Neuronal stem cell (in vitro differentiated cells): ENCODE data around the gene TRIM62.
A peak's percentile ranks its signal among the peaks of the same experiment; 100 is the strongest.
"Not testable (repeated sequence)": the region's sequence is repeated elsewhere in the genome, so short reads cannot be mapped to it uniquely, and the experiment has no call there.

Experiments used
- DNase-seq: peaks from one replicate; pipeline ENCODE4 v3.0.0-alpha.2; 2013; ENCODE audit warnings: low spot score
- H2AFZ ChIP-seq: one replicate; pipeline ENCODE4 v1.6.1; 2013; ENCODE audit warnings: mild to moderate bottlenecking, low read length, inconsistent platforms
- H2AK5ac ChIP-seq: 2 replicates; pipeline ENCODE4 v1.6.1; 2013; ENCODE audit warnings: low read depth, mild to moderate bottlenecking, inconsistent platforms, low read length, moderate library complexity, mixed read lengths
- H2BK120ac ChIP-seq: 2 replicates; pipeline ENCODE4 v1.6.1; 2013; ENCODE audit warnings: low read depth, mild to moderate bottlenecking, inconsistent platforms, low read length, moderate library complexity, mixed read lengths
- H2BK12ac ChIP-seq: one replicate; pipeline ENCODE4 v1.6.1; 2013; ENCODE audit warnings: low read length, inconsistent platforms
- H2BK15ac ChIP-seq: 2 replicates; pipeline ENCODE4 v1.6.1; 2013; ENCODE audit warnings: mild to moderate bottlenecking, low read length, inconsistent platforms, mixed read lengths
- H2BK5ac ChIP-seq: one replicate; pipeline ENCODE4 v1.6.1; 2013; ENCODE audit warnings: inconsistent platforms, mild to moderate bottlenecking, low read length, moderate library complexity
- H3K14ac ChIP-seq: one replicate; pipeline ENCODE4 v1.6.1; 2013; ENCODE audit warnings: low read length, inconsistent platforms
- H3K18ac ChIP-seq: 2 replicates; pipeline ENCODE4 v1.6.1; 2013; ENCODE audit warnings: low read length, inconsistent platforms
- H3K23ac ChIP-seq: 2 replicates; pipeline ENCODE4 v1.6.1; 2013; ENCODE audit warnings: low read depth, mild to moderate bottlenecking, mixed read lengths, low read length, inconsistent platforms; ENCODE audit not compliant: poor library complexity
- H3K27ac ChIP-seq: replicated peaks from 3 replicates; pipeline ENCODE4 v1.5.1; 2013; ENCODE audit warnings: low read length, inconsistent platforms
- H3K27me3 ChIP-seq, 3 experiments: 2 replicates each; pipeline ENCODE4 v1.6.1; 2013; ENCODE audit warnings: low read length in 3 of 3, mild to moderate bottlenecking in 2 of 3, inconsistent platforms in 1 of 3, low read depth in 1 of 3, mixed read lengths in 1 of 3, moderate library complexity in 1 of 3; ENCODE audit not compliant: control insufficient read depth in 3 of 3, insufficient read depth in 3 of 3
- H3K36me3 ChIP-seq, 2 donors: replicated peaks in 1 of 2; 2 replicates each; pipeline ENCODE4 v1.6.1; 2013; ENCODE audit warnings: low read length in 2 of 2; ENCODE audit not compliant: control insufficient read depth in 2 of 2, insufficient read depth in 2 of 2
- H3K4ac ChIP-seq: 2 replicates; pipeline ENCODE4 v1.6.1; 2013; ENCODE audit warnings: inconsistent platforms, mild to moderate bottlenecking, low read length, moderate library complexity
- H3K4me1 ChIP-seq, 2 donors: 1 replicate in 1 of 2; 2 replicates in 1 of 2; pipeline ENCODE4 v1.6.1; 2013; ENCODE audit warnings: low read length in 2 of 2, low read depth in 1 of 2; ENCODE audit not compliant: control insufficient read depth in 2 of 2, insufficient read depth in 1 of 2
- H3K4me2 ChIP-seq: one replicate; pipeline ENCODE4 v1.6.1; 2013; ENCODE audit warnings: mild to moderate bottlenecking, low read length, inconsistent platforms; ENCODE audit not compliant: insufficient read depth, poor library complexity, severe bottlenecking
- H3K4me3 ChIP-seq, 2 donors: 2 replicates each; pipeline ENCODE4 v1.5.1; 2013; ENCODE audit warnings: low read length in 2 of 2, mild to moderate bottlenecking in 2 of 2, inconsistent platforms in 1 of 2, moderate library complexity in 1 of 2
- H3K79me1 ChIP-seq: one replicate; pipeline ENCODE4 v1.6.1; 2013; ENCODE audit warnings: low read depth, mild to moderate bottlenecking, inconsistent platforms, low read length, moderate library complexity
- H3K9ac ChIP-seq: one replicate; pipeline ENCODE4 v1.6.1; 2013; ENCODE audit warnings: mild to moderate bottlenecking, low read depth, low read length, inconsistent platforms; ENCODE audit not compliant: poor library complexity
- H3K9me3 ChIP-seq, 2 donors: replicated peaks in 1 of 2; 2 replicates each; pipeline versions ENCODE3 to v1.6.1; 2013; ENCODE audit warnings: low read length in 2 of 2, mild to moderate bottlenecking in 2 of 2, inconsistent platforms in 1 of 2, low read depth in 1 of 2, mixed read lengths in 1 of 2, moderate library complexity in 1 of 2; ENCODE audit not compliant: control insufficient read depth in 2 of 2, insufficient read depth in 1 of 2
- H4K8ac ChIP-seq: one replicate; pipeline ENCODE4 v1.6.1; 2013; ENCODE audit warnings: low read depth, mild to moderate bottlenecking, inconsistent platforms, low read length, moderate library complexity
- H4K91ac ChIP-seq: one replicate; pipeline ENCODE4 v1.6.1; 2013; ENCODE audit warnings: low read length, low read depth, mild to moderate bottlenecking, inconsistent platforms; ENCODE audit not compliant: poor library complexity
- WGBS, 2 donors: extraction: QIAGEN DNeasy Blood & Tissue Kit; methylation state at CpG; one replicate each; pipeline ENCODE4 v1.1.7; 2013; ENCODE audit warnings: missing lambda C conversion rate in 2 of 2, mixed read lengths in 1 of 2; ENCODE audit not compliant: insufficient read length in 2 of 2, insufficient replicate concordance in 1 of 2; ENCODE audit errors: extremely low coverage in 2 of 2; 5-methylcytosine and 5-hydroxymethylcytosine counted together

Gene TRIM62

GRCh38 chr1:33126411-33127000 lies 55.3 kb downstream of the TRIM62 start:
- no peak overlapping the region for H4K8ac ChIP-seq
- H3K18ac ChIP-seq = peak overlapping the region; percentile 73
- no peak overlapping the region for H2BK15ac ChIP-seq
- H2BK120ac ChIP-seq = no peak overlapping the region
- peak overlapping the region; percentile 66 to 82 for H3K4me3 ChIP-seq
- H3K79me1 ChIP-seq = no peaks in the 10 kb centered on the region
- no peak for DNase-seq
- no peaks in the 10 kb centered on the region for H3K9me3 ChIP-seq
- H4K91ac ChIP-seq = no peak overlapping the region
- H2BK5ac ChIP-seq = no peak overlapping the region
- no peaks in the 10 kb centered on the region for H3K36me3 ChIP-seq
- no peak overlapping the region for H3K4ac ChIP-seq
- peak overlapping the region; percentile 74 for H2AFZ ChIP-seq
- H3K27me3 ChIP-seq = peaks cover 0 to 4% (median 0%) of the 10 kb centered on the region in 3 experiments
- no CpG with 5 or more reads among the region's 9 CpGs for WGBS, 2 donors
- peak overlapping the region; percentile 3 for H3K27ac ChIP-seq
- no peak overlapping the region for H3K14ac ChIP-seq
- no peak overlapping the region for H3K23ac ChIP-seq
- no peak overlapping the region for H2AK5ac ChIP-seq
- peaks cover 0 to 3% of the 10 kb centered on the region in 2 donors for H3K4me1 ChIP-seq
- peak overlapping the region; percentile 83 for H3K4me2 ChIP-seq
- H2BK12ac ChIP-seq = no peak overlapping the region
- no peak overlapping the region for H3K9ac ChIP-seq

- not testable (repeated sequence) for H3K9ac ChIP-seq, H3K23ac ChIP-seq, H2BK5ac ChIP-seq, H2AFZ ChIP-seq, H2BK120ac ChIP-seq, H3K9me3 ChIP-seq, H3K4ac ChIP-seq, H3K36me3 ChIP-seq, H2AK5ac ChIP-seq, H3K18ac ChIP-seq, H4K91ac ChIP-seq, H2BK12ac ChIP-seq, H3K14ac ChIP-seq, H3K4me2 ChIP-seq, H3K79me1 ChIP-seq, H3K27me3 ChIP-seq, H4K8ac ChIP-seq, DNase-seq, H3K4me3 ChIP-seq, H3K27ac ChIP-seq, H2BK15ac ChIP-seq, H3K4me1 ChIP-seq
- no CpG with 5 or more reads among the region's 4 CpGs for WGBS, 2 donors
Observed at GRCh38 chr1:33124647-33125046, 57.2 kb downstream of the TRIM62 start.

GRCh38 chr1:33123266-33123665 lies 58.6 kb downstream of the TRIM62 start:
- H3K9me3 ChIP-seq = no peaks in the 10 kb centered on the region
- no peak overlapping the region for H3K4me3 ChIP-seq
- H3K79me1 ChIP-seq = no peaks in the 10 kb centered on the region
- H4K8ac ChIP-seq = no peak overlapping the region
- peaks cover 0 to 6% of the 10 kb centered on the region in 2 donors for H3K4me1 ChIP-seq
- no peak for DNase-seq
- no peak overlapping the region for H2BK15ac ChIP-seq
- no peak overlapping the region for H3K4me2 ChIP-seq
- WGBS, 2 donors = no CpG with 5 or more reads among the region's 3 CpGs
- no peak overlapping the region for H2AK5ac ChIP-seq
- H2BK5ac ChIP-seq = no peak overlapping the region
- no peak overlapping the region for H2BK12ac ChIP-seq
- no peak overlapping the region for H3K18ac ChIP-seq
- no peak overlapping the region for H3K27ac ChIP-seq
- H2AFZ ChIP-seq = no peak overlapping the region
- H2BK120ac ChIP-seq = no peak overlapping the region
- no peak overlapping the region for H3K4ac ChIP-seq
- no peak overlapping the region for H3K23ac ChIP-seq
- peaks cover 0 to 2% (median 0%) of the 10 kb centered on the region in 3 experiments for H3K27me3 ChIP-seq
- no peak overlapping the region for H3K14ac ChIP-seq
- no peak overlapping the region for H3K9ac ChIP-seq
- H3K36me3 ChIP-seq = no peaks in the 10 kb centered on the region
- no peak overlapping the region for H4K91ac ChIP-seq

- Histone ChIP-seq H3K36me3 (no peaks in the 10 kb centered on the region), H3K18ac (no peak overlapping the region), H3K4me2 (no peak overlapping the region), H3K79me1 (no peaks in the 10 kb centered on the region), H2AFZ (no peak overlapping the region), H3K27me3 (peaks cover 0 to 2% (median 0%) of the 10 kb centered on the region in 3 experiments), H3K4ac (no peak overlapping the region), H2BK15ac (no peak overlapping the region), H3K4me1 (peaks cover 0 to 6% of the 10 kb centered on the region in 2 donors), H2BK120ac (no peak overlapping the region), H3K9me3 (no peaks in the 10 kb centered on the region), H4K8ac (no peak overlapping the region), H2BK12ac (no peak overlapping the region), H3K9ac (no peak overlapping the region), H4K91ac (no peak overlapping the region), H3K4me3 (no peak overlapping the region), H3K23ac (no peak overlapping the region), H3K14ac (no peak overlapping the region), H3K27ac (no peak overlapping the region), H2AK5ac (no peak overlapping the region), H2BK5ac (peak overlapping the region; percentile 55)
- WGBS, 2 donors = no CpG with 5 or more reads among the region's 7 CpGs
- DNase-seq = no peak
Observed at GRCh38 chr1:33122483-33123178, 59.2 kb downstream of the TRIM62 start.
